Stimulated activated CD4-positive, alpha-beta T cell treated with anti-CD3 and anti-CD28 coated beads, Interleukin-1b, Interleukin-23, amount 100 ng/mL, for 4 hours (primary cell): ENCODE measurements around the gene SIRT5.
A peak's percentile ranks its signal among the peaks of the same experiment; 100 is the strongest.

Experiments
- DNase-seq, 2 donors: peaks; one replicate each; pipeline ENCODE4 v3.0.0-alpha.2; 2020; ENCODE audit warnings: low read depth in 2 of 2

SIRT5 gene

GRCh38 chr6:13589801-13590200 lies 15.4 kb downstream of the SIRT5 start:
- DNase-seq: no peak

GRCh38 chr6:13590574-13591153 lies 16.3 kb downstream of the SIRT5 start:
- no peak for DNase-seq

- no peak for DNase-seq
Measured at GRCh38 chr6:13591205-13591921, 17.0 kb downstream of the SIRT5 start.

GRCh38 chr6:13593103-13593502 lies 18.7 kb downstream of the SIRT5 start:
- DNase-seq: no peak

GRCh38 chr6:13593720-13594119 lies 19.3 kb downstream of the SIRT5 start:
- DNase-seq: no peak

- DNase-seq: no peak
Measured at GRCh38 chr6:13597073-13597472, 22.7 kb downstream of the SIRT5 start.

- no peak for DNase-seq
Measured at GRCh38 chr6:13600036-13600435, 25.6 kb downstream of the SIRT5 start.

GRCh38 chr6:13604135-13604534 lies 29.7 kb downstream of the SIRT5 start:
- no peak for DNase-seq

- DNase-seq: no peak
Measured at GRCh38 chr6:13604546-13605416, 30.4 kb downstream of the SIRT5 start.

GRCh38 chr6:13605634-13606033 lies 31.2 kb downstream of the SIRT5 start:
- DNase-seq: no peak

GRCh38 chr6:13611715-13612114 lies 37.3 kb downstream of the SIRT5 start:
- DNase-seq: no peak

- DNase-seq: no peak
Measured at GRCh38 chr6:13613029-13613594, 38.7 kb downstream of the SIRT5 start.

GRCh38 chr6:13614126-13614925 lies 39.9 kb downstream of the SIRT5 start:
- DNase-seq: peak; percentile 18 to 40

- DNase-seq: peak; percentile 97 to 99
Measured at GRCh38 chr6:13614926-13615791, 40.8 kb downstream of the SIRT5 start, which contains the start of gene NOL7. TSS of gene NOL7 (plus strand) at chr6:13615335. CDS start at chr6:13615359, 24 bp downstream.

- peak; percentile 13 to 40 for DNase-seq
Measured at GRCh38 chr6:13615792-13616120, 41.4 kb downstream of the SIRT5 start.

- DNase-seq: no peak
Measured at GRCh38 chr6:13617066-13617465, 42.7 kb downstream of the SIRT5 start.

GRCh38 chr6:13624871-13625288 lies 50.5 kb downstream of the SIRT5 start:
- no peak for DNase-seq

- no peak for DNase-seq
Measured at GRCh38 chr6:13629459-13630116, 55.2 kb downstream of the SIRT5 start.

GRCh38 chr6:13630499-13630898 lies 56.1 kb downstream of the SIRT5 start:
- no peak for DNase-seq

- no peak for DNase-seq
Measured at GRCh38 chr6:13633343-13633742, 58.9 kb downstream of the SIRT5 start.
